Gastrocnemius medialis (tissue), 4 donors: ENCODE results near the gene KAZN.

Experiments used
- CTCF ChIP-seq, 5 experiments: fragments of 450-650 bp in 3 of 5; fragments of 200-600 bp in 2 of 5; sonication (generic) in 2 of 5; IDR thresholded peaks in 4 of 5; conservative IDR thresholded peaks in 1 of 5; 1 replicate in 4 of 5; 2 replicates in 1 of 5; pipeline ENCODE4 v1.5.1; 2016 to 2019; ENCODE audit warnings: antibody characterized with exemption in 5 of 5, mild to moderate bottlenecking in 3 of 5, moderate library complexity in 3 of 5
- POLR2A ChIP-seq, 2 donors: fragments of 450-650 bp; IDR thresholded peaks; one replicate each; pipeline ENCODE4 v1.6.1; 2017; ENCODE audit warnings: antibody characterized with exemption in 2 of 2, mild to moderate bottlenecking in 2 of 2, moderate library complexity in 2 of 2

DNA sequence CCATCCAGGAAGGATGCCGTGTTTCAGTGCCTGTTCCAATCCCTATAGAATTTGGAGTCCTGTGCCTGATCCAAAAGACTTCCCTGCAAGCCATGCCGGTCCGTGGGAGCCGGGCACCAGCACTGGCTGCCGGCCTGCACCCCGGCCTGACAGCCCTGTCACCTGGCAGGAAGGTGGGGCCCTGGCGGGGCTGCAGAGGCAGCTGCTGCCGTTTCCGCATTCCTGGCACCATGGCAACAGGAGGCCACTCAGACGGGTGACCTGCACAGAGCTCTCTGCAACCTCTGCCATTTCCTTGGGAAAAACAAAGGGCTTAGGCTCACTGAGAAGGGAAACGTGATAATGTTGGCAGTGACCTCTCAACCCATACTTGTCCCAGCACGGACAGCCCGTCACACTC, 491.9 kb downstream of the KAZN start:
- TF ChIP-seq CTCF (IDR thresholded peaks at IDR 0.05 in 4 of 5, conservative IDR thresholded peaks at IDR 0.05 in 1 of 5) (no peak), POLR2A (IDR thresholded peaks at IDR 0.05) (no peak)
